Mammary epithelial cell (primary cell): ENCODE data around the gene DNAAF5.

Experiments used
- CTCF ChIP-seq, 2 donors: IDR thresholded peaks in 1 of 2; conservative IDR thresholded peaks in 1 of 2; 2 replicates each; pipeline ENCODE4 v1.5.1; 2011 to 2012; ENCODE audit warnings: inconsistent platforms in 2 of 2, low read length in 2 of 2, mild to moderate bottlenecking in 2 of 2, control low read depth in 1 of 2, low read depth in 1 of 2; ENCODE audit not compliant: insufficient read depth in 1 of 2; ENCODE audit errors: extremely low read depth in 1 of 2
- EZH2 ChIP-seq: IDR thresholded peaks from 2 replicates; pipeline ENCODE4 v1.6.1; 2012; ENCODE audit warnings: low read length, inconsistent platforms, borderline replicate concordance

GRCh38 chr7:725223-726005, 1.1 kb upstream of the DNAAF5 start:
- TF ChIP-seq CTCF (conservative IDR thresholded peaks at IDR 0.05 in 1 of 2, IDR thresholded peaks at IDR 0.05 in 1 of 2; ENCODE audit: extremely low read depth in 1 of 2, insufficient read depth in 1 of 2, low read depth in 1 of 2, low read length in 2 of 2): no peak
- no peak for TF ChIP-seq EZH2
